Activated CD8-positive, alpha-beta T cell treated with anti-CD3 and anti-CD28 coated beads, Interleukin-2, amount 10 ng/mL, durations not matched to agents 7 days and 5 days (primary cell): ENCODE data around the gene DGKB. TPM values are rescaled to one million over a fixed set of nuclear protein-coding genes. Genes with fewer than 3 reads are reported as not detected.
A peak's percentile ranks its signal among the peaks of the same experiment; 100 is the strongest.
"Not testable (repeated sequence)": the region's sequence is repeated elsewhere in the genome, so short reads cannot be mapped to it uniquely, and the experiment has no call there.

Experiments used
- ATAC-seq: fragments of 150-1000 bp; cut with Tn5 transposase; one replicate; pipeline ENCODE4 v1.10.0; 2021; ENCODE audit warnings: moderate library complexity
- CTCF ChIA-PET: fragments of 350-600 bp; sonication (Branson Sonifier 250); formaldehyde crosslinking; loops from one replicate; lab custom pipeline; 2021; ENCODE audit warnings: antibody characterized with exemption; lab: Charles Lee
- POLR2A ChIA-PET: fragments of 350-600 bp; sonication (Branson Sonifier 250); formaldehyde crosslinking; loops from one replicate; lab custom pipeline; 2021; ENCODE audit warnings: antibody characterized with exemption; lab: Charles Lee
- DNase-seq: peaks from one replicate; pipeline ENCODE4 v3.0.0-alpha.2; 2020
- H3K27ac Mint-ChIP-seq: one replicate; pipeline ENCODE4 v1.8.0; 2021; ENCODE audit warnings: mild to moderate bottlenecking, mixed read lengths
- H3K27me3 Mint-ChIP-seq: one replicate; pipeline ENCODE4 v1.8.0; 2021; ENCODE audit warnings: low read depth, mixed read lengths
- H3K36me3 Mint-ChIP-seq: one replicate; pipeline ENCODE4 v1.8.0; 2021; ENCODE audit warnings: low read depth, mixed read lengths
- H3K4me1 Mint-ChIP-seq: one replicate; pipeline ENCODE4 v1.8.0; 2021; ENCODE audit warnings: low read depth, mixed read lengths
- H3K4me3 Mint-ChIP-seq: one replicate; pipeline ENCODE4 v1.8.0; 2021; ENCODE audit warnings: mild to moderate bottlenecking, mixed read lengths
- H3K9me3 Mint-ChIP-seq: one replicate; pipeline ENCODE4 v1.8.0; 2022; ENCODE audit warnings: mixed read lengths; ENCODE audit not compliant: insufficient read depth
- total RNA-seq, 2 experiments: library from RNA; stranded (reverse); gene quantifications; one replicate each; pipeline ENCODE4 v1.2.3, GENCODE V29; 2021

Gene DGKB
- total RNA-seq, 2 experiments from 2014 or later = not detected

GRCh38 chr7:14478834-14479510, 423.6 kb downstream of the DGKB start:
- ChIA-PET POLR2A (no interaction called here), CTCF (no interaction called here)
- ATAC-seq (no peak), DNase-seq (no peak)
- no peaks in the 10 kb centered on the region for H3K4me1 Mint-ChIP-seq
- H3K4me3 Mint-ChIP-seq = no peak overlapping the region
- H3K9me3 Mint-ChIP-seq = peaks cover 3% of the 10 kb centered on the region
- no peaks in the 10 kb centered on the region for H3K27me3 Mint-ChIP-seq
- H3K27ac Mint-ChIP-seq = no peak overlapping the region
- H3K36me3 Mint-ChIP-seq = no peaks in the 10 kb centered on the region

- H3K4me3 Mint-ChIP-seq, DNase-seq, ATAC-seq: not testable (repeated sequence)
These were observed 440.8 kb downstream of the DGKB start for GRCh38 chr7:14461716-14462115.

DNA sequence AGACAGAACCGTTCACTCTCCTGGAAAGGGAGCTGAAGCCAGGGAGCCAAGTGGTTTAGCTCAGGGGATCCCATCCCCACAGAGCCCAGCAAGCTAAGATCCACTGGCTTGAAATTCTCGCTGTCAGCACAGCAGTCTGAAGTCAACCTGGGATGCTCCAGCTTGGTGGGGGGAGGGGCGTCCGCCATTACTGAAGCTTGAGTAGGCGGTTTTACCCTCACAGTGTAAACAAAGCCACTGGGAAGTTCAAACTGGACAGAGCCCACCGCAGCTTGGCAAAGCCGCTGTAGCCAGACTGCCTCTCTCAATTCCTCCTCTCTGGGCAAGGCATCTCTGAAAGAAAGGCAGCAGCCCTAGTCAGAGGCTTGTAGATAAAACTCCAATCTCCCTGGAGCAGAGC, 443.7 kb downstream of the DGKB start:
- H3K27me3 Mint-ChIP-seq, H3K27ac Mint-ChIP-seq, H3K36me3 Mint-ChIP-seq, H3K4me1 Mint-ChIP-seq, DNase-seq, H3K9me3 Mint-ChIP-seq, H3K4me3 Mint-ChIP-seq, ATAC-seq, POLR2A ChIA-PET: not testable (repeated sequence)
- CTCF ChIA-PET = interaction anchor here (1.1 kb wide), 1 partner anchor 1179 kb away, joined by 3 read pairs; no protein-coding TSS in a partner anchor

More at GRCh38 chr7:14461716-14462115, 440.8 kb downstream of the DGKB start:
- H3K27ac Mint-ChIP-seq, H3K4me1 Mint-ChIP-seq, H3K36me3 Mint-ChIP-seq, H3K27me3 Mint-ChIP-seq, CTCF ChIA-PET, H3K9me3 Mint-ChIP-seq, POLR2A ChIA-PET: not testable (repeated sequence)

DNA sequence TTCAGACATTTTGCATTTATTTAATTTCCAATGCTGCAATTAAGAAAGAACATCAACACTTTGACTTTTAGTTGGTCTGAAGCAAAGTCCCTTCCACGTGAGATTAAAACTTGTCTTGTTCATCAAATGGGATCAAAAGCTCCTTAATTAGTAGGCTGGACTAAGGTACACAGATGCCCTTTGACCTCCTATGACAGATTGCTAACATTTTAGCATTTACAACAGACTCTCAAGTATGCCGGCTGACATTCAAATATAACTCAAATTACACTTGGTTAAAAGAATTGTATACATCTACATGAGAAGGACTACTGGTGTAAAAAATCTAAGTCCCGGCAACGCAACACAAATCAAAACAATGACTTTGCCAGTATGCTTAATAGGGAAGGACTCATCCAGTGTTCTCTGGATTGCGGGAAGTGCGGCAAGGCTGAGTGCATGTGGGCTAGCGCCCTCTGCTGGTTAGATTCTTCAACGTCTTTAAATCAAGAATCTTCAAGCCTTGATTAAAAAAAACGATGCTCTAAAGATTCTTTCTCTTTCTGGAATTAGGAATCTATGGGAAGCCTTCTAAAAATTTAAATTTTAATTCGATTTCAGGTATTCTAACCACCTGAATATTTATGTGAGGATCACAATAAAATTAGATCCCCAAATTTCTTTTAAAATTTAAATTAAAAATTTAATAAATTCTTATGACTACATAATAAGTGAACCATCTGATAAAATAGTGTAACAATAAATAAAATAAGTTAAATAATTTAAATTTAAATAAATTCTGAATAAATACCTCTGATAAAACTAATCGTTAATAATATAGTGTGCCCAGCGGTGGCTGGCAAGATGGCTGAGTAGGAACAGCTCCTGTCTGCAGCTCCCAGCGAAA, 444.7 kb downstream of the DGKB start:
- DNase-seq = peak; percentile 49
- no peaks in the 10 kb centered on the region for H3K4me1 Mint-ChIP-seq
- no peaks in the 10 kb centered on the region for H3K9me3 Mint-ChIP-seq
- no peak for ATAC-seq
- no peaks in the 10 kb centered on the region for H3K27me3 Mint-ChIP-seq
- H3K4me3 Mint-ChIP-seq = no peak overlapping the region
- H3K36me3 Mint-ChIP-seq = no peaks in the 10 kb centered on the region
- CTCF ChIA-PET = interaction anchor here (1.1 to 1.2 kb wide), 2 partner anchors 1175 to 1177 kb away, joined by 3 read pairs; no protein-coding TSS in a partner anchor
- no peak overlapping the region for H3K27ac Mint-ChIP-seq
- POLR2A ChIA-PET = no interaction called here

DNA sequence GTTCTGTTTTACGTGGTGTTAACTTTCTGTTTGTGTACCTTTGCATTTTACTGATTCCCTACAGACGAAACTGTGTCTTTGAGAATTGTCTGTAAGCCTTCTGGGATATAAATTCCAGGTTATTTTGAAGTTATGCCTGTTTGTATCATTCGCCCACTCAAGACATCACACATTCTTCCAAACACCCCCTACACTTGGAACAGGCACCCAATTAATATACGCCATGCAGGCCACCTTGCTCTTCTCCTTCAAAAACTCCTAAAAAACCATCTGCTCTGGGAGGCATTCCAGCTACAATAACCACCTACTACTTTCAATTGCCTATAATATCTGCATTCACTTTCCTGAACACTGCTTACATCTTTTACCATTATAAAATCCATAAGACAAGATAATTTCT, 453.3 kb downstream of the DGKB start:
- H3K9me3 Mint-ChIP-seq = peaks cover 4% of the 10 kb centered on the region

DNA sequence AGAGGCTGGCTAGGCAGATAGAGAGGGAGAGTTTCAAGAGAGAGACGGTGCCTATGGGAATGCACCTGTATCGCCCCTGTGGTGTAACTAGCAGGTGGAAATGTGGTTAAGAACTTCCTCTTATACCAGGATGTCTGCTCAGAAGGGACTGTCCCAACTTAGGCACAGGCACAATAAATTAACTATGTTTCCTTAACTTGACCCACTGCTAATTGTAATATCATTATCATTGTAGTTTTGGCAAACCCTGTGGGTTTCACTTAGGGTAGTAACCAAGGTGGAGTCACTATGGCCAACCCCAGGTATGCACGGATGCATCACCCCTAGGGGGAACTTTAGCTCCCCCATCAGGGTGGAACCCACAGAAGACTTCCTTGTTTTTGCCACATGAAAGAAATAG, 455.7 kb downstream of the DGKB start:
- Mint-ChIP-seq H3K27me3 (no peaks in the 10 kb centered on the region), H3K4me1 (peaks cover 4% of the 10 kb centered on the region), H3K27ac (no peak overlapping the region), H3K4me3 (no peak overlapping the region), H3K9me3 (peaks cover 4% of the 10 kb centered on the region), H3K36me3 (no peaks in the 10 kb centered on the region)
- DNase-seq = no peak
- no peak for ATAC-seq
- ChIA-PET POLR2A (no interaction called here), CTCF (no interaction called here)

More for the DNA sequence above, 453.3 kb downstream of the DGKB start:
- CTCF ChIA-PET = no interaction called here
- DNase-seq = no peak
- no peak overlapping the region for H3K4me3 Mint-ChIP-seq
- peaks cover 4% of the 10 kb centered on the region for H3K4me1 Mint-ChIP-seq
- ATAC-seq = no peak
- H3K36me3 Mint-ChIP-seq = no peaks in the 10 kb centered on the region
- POLR2A ChIA-PET = no interaction called here
- no peak overlapping the region for H3K27ac Mint-ChIP-seq
- no peaks in the 10 kb centered on the region for H3K27me3 Mint-ChIP-seq

- ATAC-seq (no peak), DNase-seq (no peak)
- Mint-ChIP-seq H3K4me3 (no peak overlapping the region), H3K9me3 (peaks cover 4% of the 10 kb centered on the region), H3K27me3 (no peaks in the 10 kb centered on the region), H3K4me1 (peaks cover 4% of the 10 kb centered on the region), H3K27ac (no peak overlapping the region), H3K36me3 (no peaks in the 10 kb centered on the region)
- ChIA-PET POLR2A (no interaction called here), CTCF (no interaction called here)
These were observed 456.3 kb downstream of the DGKB start for GRCh38 chr7:14446219-14446618.

DNA sequence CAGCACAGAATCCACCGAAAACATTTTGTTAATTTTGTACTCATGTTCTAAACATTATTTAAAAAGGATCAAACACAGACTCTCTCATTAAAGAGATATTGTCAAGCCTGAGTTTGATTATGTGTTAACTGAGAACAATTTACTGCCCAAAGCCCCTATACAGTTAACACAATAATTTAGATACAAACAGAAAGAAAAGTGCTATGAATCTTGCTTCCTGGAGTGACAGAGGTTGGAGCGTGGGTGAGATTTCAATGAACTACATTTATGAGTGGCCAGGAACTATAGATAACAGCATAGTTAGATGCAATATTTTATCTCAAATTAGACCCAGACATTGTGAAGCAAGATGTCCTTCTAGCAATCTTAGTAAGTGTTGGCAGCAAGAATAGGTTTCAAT, 464.2 kb downstream of the DGKB start:
- no peak for ATAC-seq
- H3K4me1 Mint-ChIP-seq = no peaks in the 10 kb centered on the region
- no peak overlapping the region for H3K27ac Mint-ChIP-seq
- POLR2A ChIA-PET = no interaction called here
- no peak overlapping the region for H3K4me3 Mint-ChIP-seq
- H3K27me3 Mint-ChIP-seq = no peaks in the 10 kb centered on the region
- no peak for DNase-seq
- no peaks in the 10 kb centered on the region for H3K36me3 Mint-ChIP-seq
- no peaks in the 10 kb centered on the region for H3K9me3 Mint-ChIP-seq
- CTCF ChIA-PET = no interaction called here

- H3K4me3 Mint-ChIP-seq = no peak overlapping the region
- H3K27me3 Mint-ChIP-seq = no peaks in the 10 kb centered on the region
- DNase-seq = no peak
- no peaks in the 10 kb centered on the region for H3K4me1 Mint-ChIP-seq
- no peaks in the 10 kb centered on the region for H3K9me3 Mint-ChIP-seq
- no peak overlapping the region for H3K27ac Mint-ChIP-seq
- POLR2A ChIA-PET = no interaction called here
- no peaks in the 10 kb centered on the region for H3K36me3 Mint-ChIP-seq
- no peak for ATAC-seq
- CTCF ChIA-PET = no interaction called here
These were observed 465.7 kb downstream of the DGKB start for GRCh38 chr7:14436878-14437277.

DNA sequence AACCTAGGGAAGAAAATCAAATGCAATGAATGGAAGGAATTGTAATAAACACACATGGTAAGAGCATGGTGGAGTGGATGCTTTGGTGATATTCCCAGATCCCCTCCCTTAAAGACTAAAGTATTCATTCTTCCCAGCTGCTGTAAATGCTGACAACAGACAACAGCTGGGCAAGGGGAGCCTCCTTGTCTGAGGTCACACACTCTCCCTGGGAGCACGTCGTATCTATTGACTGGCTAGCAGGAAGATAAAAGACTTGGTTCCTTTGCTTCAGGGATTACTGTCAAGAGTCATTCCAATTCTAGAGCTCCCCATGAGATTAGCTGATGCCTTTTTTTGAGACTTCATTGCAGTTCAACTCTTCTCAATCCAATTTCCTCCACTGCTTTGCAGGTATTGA, 469.6 kb downstream of the DGKB start:
- Mint-ChIP-seq H3K36me3 (no peaks in the 10 kb centered on the region), H3K27ac (no peak overlapping the region), H3K4me1 (no peaks in the 10 kb centered on the region), H3K9me3 (no peaks in the 10 kb centered on the region), H3K4me3 (no peak overlapping the region), H3K27me3 (no peaks in the 10 kb centered on the region)
- ChIA-PET POLR2A (no interaction called here), CTCF (no interaction called here)
- DNase-seq (no peak), ATAC-seq (no peak)

DNA sequence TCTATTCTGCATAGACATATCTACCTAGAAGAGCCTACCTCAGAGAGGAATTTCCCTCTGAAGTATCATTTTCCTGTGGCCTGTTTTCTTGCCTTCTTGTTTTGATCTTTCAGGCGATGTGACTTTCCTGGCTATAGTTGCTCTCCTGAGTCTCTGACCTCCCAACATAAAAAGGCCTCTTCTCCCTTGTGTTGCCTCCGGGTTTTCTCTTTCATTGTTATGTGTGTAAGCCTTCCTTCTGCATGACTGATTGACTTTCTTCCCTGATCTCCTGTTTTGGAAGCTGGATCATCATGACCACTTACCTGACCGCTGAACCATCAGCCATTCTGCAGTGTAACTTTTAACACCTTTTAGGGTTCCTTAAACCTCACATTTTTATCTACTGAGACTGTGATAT, 471.6 kb downstream of the DGKB start:
- no peaks in the 10 kb centered on the region for H3K36me3 Mint-ChIP-seq
- no peaks in the 10 kb centered on the region for H3K9me3 Mint-ChIP-seq
- no peaks in the 10 kb centered on the region for H3K4me1 Mint-ChIP-seq

GRCh38 chr7:14425559-14425958, 477.0 kb downstream of the DGKB start:
- Mint-ChIP-seq H3K4me3 (no peak overlapping the region), H3K27ac (no peak overlapping the region), H3K27me3 (no peaks in the 10 kb centered on the region), H3K4me1 (no peaks in the 10 kb centered on the region), H3K9me3 (no peaks in the 10 kb centered on the region), H3K36me3 (no peaks in the 10 kb centered on the region)
- ChIA-PET CTCF (no interaction called here), POLR2A (no interaction called here)
- ATAC-seq (no peak), DNase-seq (no peak)

More for the DNA sequence above, 471.6 kb downstream of the DGKB start:
- POLR2A ChIA-PET = interaction anchor here (0.5 kb wide), 1 partner anchor 851 kb away, joined by 3 read pairs; no protein-coding TSS in a partner anchor
- CTCF ChIA-PET = no interaction called here
- no peaks in the 10 kb centered on the region for H3K27me3 Mint-ChIP-seq
- ATAC-seq (no peak), DNase-seq (no peak)
- H3K4me3 Mint-ChIP-seq = no peak overlapping the region
- H3K27ac Mint-ChIP-seq = no peak overlapping the region
